Lower leg skin (tissue), 3 donors: ENCODE measurements around the gene DCLRE1B.

Source experiments
- CTCF ChIP-seq, 3 donors: fragments of 450-650 bp; IDR thresholded peaks; one replicate each; pipeline ENCODE4 v1.5.1; 2016; ENCODE audit warnings: antibody characterized with exemption in 3 of 3, mild to moderate bottlenecking in 3 of 3, moderate library complexity in 2 of 3
- POLR2A ChIP-seq, 2 donors: fragments of 450-650 bp; IDR thresholded peaks; one replicate each; pipeline ENCODE4 v1.6.1; 2016 to 2017; ENCODE audit warnings: antibody characterized with exemption in 2 of 2, mild to moderate bottlenecking in 1 of 2, moderate library complexity in 1 of 2

GRCh38 chr1:113874012-113874879 lies 30.9 kb upstream of the DCLRE1B start:
- no peak for TF ChIP-seq CTCF (IDR thresholded peaks at IDR 0.05)
- no peak for TF ChIP-seq POLR2A (IDR thresholded peaks at IDR 0.05)
